ENCODE data around the gene CNDP1. TPM values are rescaled to one million over a fixed set of nuclear protein-coding genes. Genes with fewer than 3 reads are reported as not detected.
A peak's percentile ranks its signal among the peaks of the same experiment; 100 is the strongest.

The CNDP1 gene
- polyA plus RNA-seq, 3 donors, result not detected

DNA sequence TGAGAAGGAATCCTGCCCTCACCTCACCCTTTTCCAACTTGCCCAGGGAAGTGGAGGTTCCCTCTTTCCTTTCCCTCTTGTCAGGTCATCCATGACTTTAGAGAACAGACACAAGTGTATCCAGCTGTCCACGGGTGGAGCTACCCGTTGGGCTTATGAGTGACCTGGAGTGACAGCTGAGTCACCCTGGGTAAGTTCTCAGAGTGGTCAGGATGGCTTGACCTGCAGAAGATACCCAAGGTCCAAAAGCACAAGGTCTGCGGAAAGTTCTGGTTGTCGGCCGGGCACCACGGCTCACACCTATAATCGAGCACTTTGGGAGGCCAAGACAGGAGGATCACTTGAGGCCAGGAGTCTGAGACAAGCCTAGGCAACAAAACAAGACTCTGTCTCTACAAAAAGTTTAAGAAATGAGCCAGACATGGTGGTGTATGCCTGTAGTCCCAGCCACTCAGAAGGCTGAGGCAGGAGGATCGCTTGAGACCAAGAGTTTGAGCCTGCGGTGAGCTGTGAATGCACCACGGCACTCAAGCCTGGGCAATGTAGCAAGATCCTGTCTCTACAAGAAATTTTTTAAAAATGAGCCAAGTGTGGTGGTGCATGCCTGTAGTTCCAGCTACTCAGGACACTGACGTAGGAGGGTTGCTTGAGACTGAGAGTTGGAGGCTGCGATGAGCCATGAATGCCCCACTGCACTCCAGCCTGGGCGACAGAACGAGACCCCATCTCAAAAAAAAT is 14.0 kb upstream of the CNDP1 start:
- intact Hi-C loops (cut with micrococcal nuclease), result no loop called here
- H3K9me3 ChIP-seq (replicated peaks in 1 of 2; ENCODE audit: control insufficient read depth in 1 of 2, insufficient read depth in 1 of 2, low read length in 2 of 2), result no peaks in the 10 kb centered on the region
- 90% methylated on average over 13 of the region's 14 CpGs for WGBS (ENCODE audit: insufficient coverage)
- DNase-seq, result no peak
- Mint-ChIP-seq H3K4me3 (no peak overlapping the region), H3K27ac (peak overlapping the region in 3 of 7 donors; percentile 25 to 30 (median 26)), H3K36me3 (peaks cover 73 to 76% of the 10 kb centered on the region in 2 donors), H3K9me3 (no peaks in the 10 kb centered on the region), H3K27me3 (ENCODE audit: low read depth in 3 of 3) (no peaks in the 10 kb centered on the region), H3K4me1 (peaks cover 19% of the 10 kb centered on the region)
- H3K27me3 ChIP-seq (ENCODE audit: control insufficient read depth in 2 of 2, insufficient read depth in 2 of 2, low read length in 2 of 2), result no peaks in the 10 kb centered on the region
- no peak for TF ChIP-seq CTCF (IDR thresholded peaks at IDR 0.05)
- no peak overlapping the region for H3K4me3 ChIP-seq (replicated peaks in 1 of 3; ENCODE audit: low read depth in 2 of 3, low read length in 3 of 3)
- H3K36me3 ChIP-seq (replicated peaks in 1 of 2; ENCODE audit: control insufficient read depth in 1 of 2, insufficient read depth in 2 of 2, low read length in 2 of 2), result peaks cover 64 to 78% of the 10 kb centered on the region in 2 donors
- no peak overlapping the region for H3K27ac ChIP-seq (ENCODE audit: low read depth in 1 of 2, low read length in 2 of 2)
- no peak overlapping the region for H3K9ac ChIP-seq (ENCODE audit: insufficient read depth, low read length, poor library complexity, severe bottlenecking)
- peaks cover 15% of the 10 kb centered on the region for H4K20me1 ChIP-seq (ENCODE audit: insufficient read depth, low read length)
- H2AFZ ChIP-seq (ENCODE audit: insufficient read depth, low read depth, low read length, poor library complexity, severe bottlenecking), result no peak overlapping the region
- H3K79me2 ChIP-seq (ENCODE audit: insufficient read depth, low read length), result no peaks in the 10 kb centered on the region
- no peak overlapping the region for H3K4me2 ChIP-seq (replicated peaks; ENCODE audit: extremely low read depth, low read length, poor library complexity, severe bottlenecking)
- H3K4me1 ChIP-seq (ENCODE audit: control insufficient read depth in 1 of 2, insufficient read depth in 2 of 2, low read length in 2 of 2), result peaks cover 11 to 16% of the 10 kb centered on the region in 2 donors

GRCh38 chr18:74521068-74521725 is 13.1 kb upstream of the CNDP1 start:
- H3K9me3 Mint-ChIP-seq, result no peaks in the 10 kb centered on the region
- peak overlapping the region in 2 of 7 donors; percentile 63 to 71 for H3K27ac Mint-ChIP-seq
- Histone ChIP-seq H3K4me3 (replicated peaks in 1 of 3; ENCODE audit: low read depth in 2 of 3, low read length in 3 of 3) (no peak overlapping the region), H3K9me3 (replicated peaks in 1 of 2; ENCODE audit: control insufficient read depth in 1 of 2, insufficient read depth in 1 of 2, low read length in 2 of 2) (no peaks in the 10 kb centered on the region), H3K4me2 (replicated peaks; ENCODE audit: extremely low read depth, low read length, poor library complexity, severe bottlenecking) (no peak overlapping the region), H3K27ac (ENCODE audit: low read depth in 1 of 2, low read length in 2 of 2) (no peak overlapping the region), H4K20me1 (ENCODE audit: insufficient read depth, low read length) (peaks cover 8% of the 10 kb centered on the region), H3K27me3 (ENCODE audit: control insufficient read depth in 2 of 2, insufficient read depth in 2 of 2, low read length in 2 of 2) (no peaks in the 10 kb centered on the region), H3K9ac (ENCODE audit: insufficient read depth, low read length, poor library complexity, severe bottlenecking) (no peak overlapping the region), H2AFZ (ENCODE audit: insufficient read depth, low read depth, low read length, poor library complexity, severe bottlenecking) (no peak overlapping the region), H3K4me1 (ENCODE audit: control insufficient read depth in 1 of 2, insufficient read depth in 2 of 2, low read length in 2 of 2) (peaks cover 11 to 16% of the 10 kb centered on the region in 2 donors), H3K36me3 (replicated peaks in 1 of 2; ENCODE audit: control insufficient read depth in 1 of 2, insufficient read depth in 2 of 2, low read length in 2 of 2) (peaks cover 55 to 69% of the 10 kb centered on the region in 2 donors), H3K79me2 (ENCODE audit: insufficient read depth, low read length) (no peaks in the 10 kb centered on the region)
- no peak overlapping the region for H3K4me3 Mint-ChIP-seq
- no peak for DNase-seq
- TF ChIP-seq CTCF (IDR thresholded peaks at IDR 0.05), result no peak
- intact Hi-C loops (cut with micrococcal nuclease), result no loop called here
- 96% methylated on average over 5 of the region's 15 CpGs for WGBS (ENCODE audit: insufficient coverage)
- peaks cover 65 to 67% of the 10 kb centered on the region in 2 donors for H3K36me3 Mint-ChIP-seq
- H3K4me1 Mint-ChIP-seq, result peaks cover 19% of the 10 kb centered on the region
- H3K27me3 Mint-ChIP-seq (ENCODE audit: low read depth in 3 of 3), result no peaks in the 10 kb centered on the region
